Thyroid gland (tissue), 4 donors: ENCODE data around the gene STPG3. TPM values are rescaled to one million over a fixed set of nuclear protein-coding genes. Genes with fewer than 3 reads are reported as not detected.

Experiments
- DNase-seq, 2 donors: peaks; one replicate each; pipeline ENCODE4 v3.0.0-alpha.2; 2019
- H3K27ac ChIP-seq, 3 donors: fragments of 200-600 bp; sonication (generic); 1 replicate in 2 of 3; 2 replicates in 1 of 3; pipeline ENCODE4 v1.5.1; 2016 to 2019; ENCODE audit warnings: mild to moderate bottlenecking in 1 of 3, moderate library complexity in 1 of 3
- H3K27me3 ChIP-seq: fragments of 200-600 bp; sonication (generic); one replicate; pipeline ENCODE4 v1.5.1; 2019
- H3K36me3 ChIP-seq, 2 donors: fragments of 200-600 bp; sonication (generic); one replicate each; pipeline ENCODE4 v1.5.1; 2016 to 2019
- H3K4me1 ChIP-seq, 2 donors: fragments of 200-600 bp; sonication (generic); one replicate each; pipeline ENCODE4 v1.5.1; 2017 to 2019
- H3K4me3 ChIP-seq, 3 donors: fragments of 200-600 bp; sonication (generic); replicated peaks in 1 of 3; 1 replicate in 2 of 3; 2 replicates in 1 of 3; pipeline ENCODE4 v1.5.1; 2016; ENCODE audit warnings: mild to moderate bottlenecking in 1 of 3
- H3K9me3 ChIP-seq: fragments of 200-600 bp; sonication (generic); one replicate; pipeline ENCODE4 v1.5.1; 2017
- CTCF ChIP-seq, 6 experiments: fragments of 200-600 bp in 3 of 6; fragments of 450-650 bp in 3 of 6; sonication (generic) in 3 of 6; IDR thresholded peaks; one replicate each; pipeline ENCODE4 v1.5.1; 2016 to 2019; ENCODE audit warnings: antibody characterized with exemption in 6 of 6, mild to moderate bottlenecking in 2 of 6, inconsistent platforms in 1 of 6, moderate library complexity in 1 of 6
- POLR2A ChIP-seq, 2 donors: fragments of 450-650 bp; IDR thresholded peaks; one replicate each; pipeline ENCODE4 v1.6.1; 2017; ENCODE audit warnings: antibody characterized with exemption in 2 of 2, mild to moderate bottlenecking in 2 of 2, moderate library complexity in 1 of 2
- WGBS, 2 donors: methylation state at CpG; one replicate each; pipeline ENCODE4 v1.1.5; 2017; 5-methylcytosine and 5-hydroxymethylcytosine counted together
- intact Hi-C: fragments of 100-400 bp; cut with DNase I; formaldehyde crosslinking; loops from one replicate; pipeline ENCODE4 v1.15.1; 2023
- total RNA-seq, 4 donors: library from RNA; depleted of rRNA; stranded (reverse); fragments of >200 nt; gene quantifications; one replicate each; pipeline ENCODE4 v1.2.3, GENCODE V29; 2016

The STPG3 gene
- total RNA-seq, 4 donors from 2014 or later: not detected

DNA sequence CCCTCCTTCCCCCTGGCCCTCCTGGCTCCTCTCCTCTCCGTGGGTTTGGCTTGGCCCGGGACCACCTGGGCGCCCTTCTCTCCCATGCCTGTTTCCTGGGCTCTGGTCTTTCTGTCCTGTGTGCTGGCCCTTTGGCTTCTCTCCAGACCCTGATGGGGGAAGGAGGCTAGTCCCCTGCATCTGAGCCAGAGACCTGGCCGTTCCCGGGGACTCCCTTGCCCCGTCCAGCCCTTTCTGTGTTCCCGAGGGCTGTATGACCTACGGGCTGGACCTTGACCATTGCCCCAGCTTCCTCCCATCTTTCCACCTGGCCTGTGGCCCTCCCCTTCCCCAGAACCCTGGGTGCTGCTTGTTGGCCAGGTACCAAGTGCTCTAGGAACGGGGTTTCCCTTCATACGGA is 12.4 kb downstream of the STPG3 start:
- H3K27me3 ChIP-seq: no peaks in the 10 kb centered on the region
- no peaks in the 10 kb centered on the region for H3K9me3 ChIP-seq
- H3K4me3 ChIP-seq: no peak overlapping the region
- DNase-seq: no peak
- H3K36me3 ChIP-seq: peaks cover 20 to 37% of the 10 kb centered on the region in 2 donors
- 91 to 95% methylated on average over 8 to 10 of the region's 10 CpGs for WGBS, 2 donors
- no peaks in the 10 kb centered on the region for H3K4me1 ChIP-seq
- no peak for TF ChIP-seq POLR2A (IDR thresholded peaks at IDR 0.05)
- no peak for TF ChIP-seq CTCF (IDR thresholded peaks at IDR 0.05)
- no peak overlapping the region for H3K27ac ChIP-seq
- intact Hi-C loops: no loop called here

GRCh38 chr9:137264067-137264466 is 13.0 kb downstream of the STPG3 start:
- peaks cover 0 to 5% of the 10 kb centered on the region in 2 donors for H3K4me1 ChIP-seq
- no peaks in the 10 kb centered on the region for H3K27me3 ChIP-seq
- WGBS, 2 donors: 93 to 95% methylated on average over 19 to 22 of the region's 22 CpGs
- H3K36me3 ChIP-seq: peaks cover 20 to 34% of the 10 kb centered on the region in 2 donors
- intact Hi-C loops: no loop called here
- H3K27ac ChIP-seq: no peak overlapping the region
- no peak overlapping the region for H3K4me3 ChIP-seq
- TF ChIP-seq CTCF (IDR thresholded peaks at IDR 0.05): no peak
- no peak for TF ChIP-seq POLR2A (IDR thresholded peaks at IDR 0.05)
- no peak for DNase-seq
- no peaks in the 10 kb centered on the region for H3K9me3 ChIP-seq

- H3K4me3 ChIP-seq: no peak overlapping the region
- no peaks in the 10 kb centered on the region for H3K9me3 ChIP-seq
- H3K4me1 ChIP-seq: peaks cover 0 to 5% of the 10 kb centered on the region in 2 donors
- peaks cover 20 to 34% of the 10 kb centered on the region in 2 donors for H3K36me3 ChIP-seq
- H3K27me3 ChIP-seq: no peaks in the 10 kb centered on the region
- intact Hi-C loops: no loop called here
- 87 to 93% methylated on average over 17 to 23 of the region's 29 CpGs for WGBS, 2 donors
- no peak for DNase-seq
- TF ChIP-seq CTCF (IDR thresholded peaks at IDR 0.05) (no peak), POLR2A (IDR thresholded peaks at IDR 0.05) (no peak)
- no peak overlapping the region for H3K27ac ChIP-seq
Measured at GRCh38 chr9:137265496-137266161, 14.5 kb downstream of the STPG3 start.

- Histone ChIP-seq H3K4me1 (peaks cover 0 to 5% of the 10 kb centered on the region in 2 donors), H3K9me3 (no peaks in the 10 kb centered on the region), H3K27ac (no peak overlapping the region), H3K4me3 (no peak overlapping the region), H3K27me3 (no peaks in the 10 kb centered on the region), H3K36me3 (peaks cover 20 to 34% of the 10 kb centered on the region in 2 donors)
- WGBS, 2 donors: 84 to 86% methylated on average over 7 to 13 of the region's 15 CpGs
- no peak for DNase-seq
- intact Hi-C loops: no loop called here
- no peak for TF ChIP-seq CTCF (IDR thresholded peaks at IDR 0.05)
- TF ChIP-seq POLR2A (IDR thresholded peaks at IDR 0.05): no peak
Measured at GRCh38 chr9:137266162-137266527, 15.1 kb downstream of the STPG3 start.

DNA sequence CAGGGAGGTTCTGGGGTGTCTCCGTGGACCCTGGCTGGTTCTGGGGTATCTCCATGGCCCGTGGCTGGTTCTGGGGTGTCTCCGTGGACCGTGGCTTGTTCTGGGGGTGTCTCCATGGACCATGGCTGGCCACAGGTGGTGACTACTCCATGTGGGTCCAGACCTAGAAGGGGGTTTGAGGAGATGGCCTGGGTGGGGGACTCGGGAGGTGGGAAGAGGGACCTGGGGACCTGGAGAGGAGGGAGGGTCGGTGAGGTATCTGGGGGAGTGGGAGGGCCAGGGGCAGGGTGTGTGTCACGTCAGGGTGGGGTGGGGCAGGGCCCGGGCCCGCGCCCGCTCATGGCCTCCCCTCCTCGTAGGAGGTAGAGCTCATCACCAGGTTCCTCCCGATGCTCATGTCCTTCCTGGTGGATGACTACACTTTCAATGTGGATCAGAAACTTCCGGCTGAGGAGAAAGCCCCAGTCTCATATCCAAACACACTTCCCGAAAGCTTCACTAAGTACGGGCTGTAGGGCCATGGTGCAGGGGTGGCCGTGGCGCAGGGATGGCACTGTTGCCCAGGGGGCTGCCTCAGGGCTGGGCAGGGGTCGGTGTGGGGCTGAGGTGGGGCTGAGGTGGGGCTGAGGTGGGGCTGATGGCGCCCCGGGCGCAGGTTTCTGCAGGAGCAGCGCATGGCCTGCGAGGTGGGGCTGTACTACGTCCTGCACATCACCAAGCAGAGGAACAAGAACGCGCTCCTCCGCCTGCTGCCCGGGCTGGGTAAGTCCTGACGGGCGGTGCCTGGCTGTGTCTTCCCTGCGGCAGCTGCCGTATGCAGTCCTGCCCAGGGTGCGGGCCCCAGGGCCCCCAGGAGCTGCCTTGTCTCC is 15.7 kb downstream of the STPG3 start:
- DNase-seq: no peak
- Histone ChIP-seq H3K36me3 (peaks cover 20 to 34% of the 10 kb centered on the region in 2 donors), H3K4me3 (no peak overlapping the region), H3K27me3 (no peaks in the 10 kb centered on the region), H3K27ac (no peak overlapping the region), H3K4me1 (peaks cover 0 to 5% of the 10 kb centered on the region in 2 donors), H3K9me3 (no peaks in the 10 kb centered on the region)
- intact Hi-C loops: no loop called here
- 90 to 96% methylated on average over 24 to 33 of the region's 34 CpGs for WGBS, 2 donors
- TF ChIP-seq CTCF (IDR thresholded peaks at IDR 0.05) (no peak), POLR2A (IDR thresholded peaks at IDR 0.05) (no peak)
